Ishikawa (cell line): Measurements from ENCODE around the gene SLC24A3.

Experiments
- CEBPB ChIP-seq: IDR thresholded peaks from 2 replicates; pipeline ENCODE4 v1.6.1; 2012
- CREB1 ChIP-seq: IDR thresholded peaks from 2 replicates; pipeline ENCODE4 v1.6.1; 2012; ENCODE audit warnings: low read depth
- EGR1 ChIP-seq: IDR thresholded peaks from 2 replicates; pipeline ENCODE4 v1.6.1; 2012
- EP300 ChIP-seq: IDR thresholded peaks from 2 replicates; pipeline ENCODE4 v1.6.1; 2012; ENCODE audit warnings: borderline replicate concordance
- FOXM1 ChIP-seq: IDR thresholded peaks from 2 replicates; pipeline ENCODE4 v1.6.1; 2012; ENCODE audit warnings: low read depth, borderline replicate concordance
- NFIC ChIP-seq: IDR thresholded peaks from 2 replicates; pipeline ENCODE4 v1.6.1; 2012
- RAD21 ChIP-seq: IDR thresholded peaks from 2 replicates; pipeline ENCODE4 v1.6.1; 2012; ENCODE audit warnings: low read depth
- TAF1 ChIP-seq: IDR thresholded peaks from 2 replicates; pipeline ENCODE4 v1.6.1; 2012; ENCODE audit warnings: low read depth, mild to moderate bottlenecking
- TCF12 ChIP-seq: IDR thresholded peaks from 2 replicates; pipeline ENCODE4 v1.6.1; 2012; ENCODE audit warnings: low read depth
- TEAD4 ChIP-seq: IDR thresholded peaks from 2 replicates; pipeline ENCODE4 v1.6.1; 2012
- USF1 ChIP-seq: IDR thresholded peaks from 2 replicates; pipeline ENCODE4 v1.6.1; 2012
- YY1 ChIP-seq: IDR thresholded peaks from 2 replicates; pipeline ENCODE4 v1.6.1; 2012; ENCODE audit warnings: low read depth
- ZBTB7A ChIP-seq: IDR thresholded peaks from 2 replicates; pipeline ENCODE4 v1.6.1; 2012; ENCODE audit warnings: low read depth
- TF ChIP-seq, protein P1 (sequence below): IDR thresholded peaks from 2 replicates; pipeline ENCODE4 v1.6.1; 2012
- TF ChIP-seq, protein P2 (sequence below): IDR thresholded peaks from 2 replicates; pipeline ENCODE4 v1.6.1; 2012; ENCODE audit warnings: low read depth, mild to moderate bottlenecking

SLC24A3 gene

GRCh38 chr20:19440660-19441527 lies 228.5 kb downstream of the SLC24A3 start:
- no peak for TF ChIP-seq EGR1
- no peak for TF ChIP-seq FOXM1
- TF ChIP-seq, protein P1, sequence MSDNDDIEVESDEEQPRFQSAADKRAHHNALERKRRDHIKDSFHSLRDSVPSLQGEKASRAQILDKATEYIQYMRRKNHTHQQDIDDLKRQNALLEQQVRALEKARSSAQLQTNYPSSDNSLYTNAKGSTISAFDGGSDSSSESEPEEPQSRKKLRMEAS = no peak
- TF ChIP-seq RAD21 = no peak
- TF ChIP-seq TAF1 = no peak
- TF ChIP-seq, protein P2, sequence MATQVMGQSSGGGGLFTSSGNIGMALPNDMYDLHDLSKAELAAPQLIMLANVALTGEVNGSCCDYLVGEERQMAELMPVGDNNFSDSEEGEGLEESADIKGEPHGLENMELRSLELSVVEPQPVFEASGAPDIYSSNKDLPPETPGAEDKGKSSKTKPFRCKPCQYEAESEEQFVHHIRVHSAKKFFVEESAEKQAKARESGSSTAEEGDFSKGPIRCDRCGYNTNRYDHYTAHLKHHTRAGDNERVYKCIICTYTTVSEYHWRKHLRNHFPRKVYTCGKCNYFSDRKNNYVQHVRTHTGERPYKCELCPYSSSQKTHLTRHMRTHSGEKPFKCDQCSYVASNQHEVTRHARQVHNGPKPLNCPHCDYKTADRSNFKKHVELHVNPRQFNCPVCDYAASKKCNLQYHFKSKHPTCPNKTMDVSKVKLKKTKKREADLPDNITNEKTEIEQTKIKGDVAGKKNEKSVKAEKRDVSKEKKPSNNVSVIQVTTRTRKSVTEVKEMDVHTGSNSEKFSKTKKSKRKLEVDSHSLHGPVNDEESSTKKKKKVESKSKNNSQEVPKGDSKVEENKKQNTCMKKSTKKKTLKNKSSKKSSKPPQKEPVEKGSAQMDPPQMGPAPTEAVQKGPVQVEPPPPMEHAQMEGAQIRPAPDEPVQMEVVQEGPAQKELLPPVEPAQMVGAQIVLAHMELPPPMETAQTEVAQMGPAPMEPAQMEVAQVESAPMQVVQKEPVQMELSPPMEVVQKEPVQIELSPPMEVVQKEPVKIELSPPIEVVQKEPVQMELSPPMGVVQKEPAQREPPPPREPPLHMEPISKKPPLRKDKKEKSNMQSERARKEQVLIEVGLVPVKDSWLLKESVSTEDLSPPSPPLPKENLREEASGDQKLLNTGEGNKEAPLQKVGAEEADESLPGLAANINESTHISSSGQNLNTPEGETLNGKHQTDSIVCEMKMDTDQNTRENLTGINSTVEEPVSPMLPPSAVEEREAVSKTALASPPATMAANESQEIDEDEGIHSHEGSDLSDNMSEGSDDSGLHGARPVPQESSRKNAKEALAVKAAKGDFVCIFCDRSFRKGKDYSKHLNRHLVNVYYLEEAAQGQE = no peak
- TF ChIP-seq CREB1 = no peak
- TF ChIP-seq NFIC = no peak
- no peak for TF ChIP-seq USF1
- no peak for TF ChIP-seq EP300
- no peak for TF ChIP-seq YY1

DNA sequence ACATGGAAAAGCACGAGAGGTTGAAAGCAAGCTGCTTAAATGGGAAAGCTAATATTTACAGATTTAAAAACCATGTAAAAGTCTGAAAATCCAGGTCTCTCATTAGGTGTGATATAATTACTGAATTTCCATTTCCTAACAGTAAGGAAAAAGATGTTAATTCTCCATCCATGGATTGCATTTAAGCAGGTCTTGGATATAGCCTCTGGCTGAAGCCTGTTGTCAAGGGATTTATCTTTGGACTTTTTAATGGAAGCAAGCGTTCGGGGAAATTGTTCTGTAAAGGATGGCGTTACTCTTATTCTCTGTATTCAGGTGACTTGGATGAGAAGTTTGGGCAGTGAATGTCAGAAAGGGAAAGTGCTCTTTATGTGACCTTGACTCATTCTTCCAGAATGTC lies 233.8 kb downstream of the SLC24A3 start:
- TF ChIP-seq, protein P1 = no peak

DNA sequence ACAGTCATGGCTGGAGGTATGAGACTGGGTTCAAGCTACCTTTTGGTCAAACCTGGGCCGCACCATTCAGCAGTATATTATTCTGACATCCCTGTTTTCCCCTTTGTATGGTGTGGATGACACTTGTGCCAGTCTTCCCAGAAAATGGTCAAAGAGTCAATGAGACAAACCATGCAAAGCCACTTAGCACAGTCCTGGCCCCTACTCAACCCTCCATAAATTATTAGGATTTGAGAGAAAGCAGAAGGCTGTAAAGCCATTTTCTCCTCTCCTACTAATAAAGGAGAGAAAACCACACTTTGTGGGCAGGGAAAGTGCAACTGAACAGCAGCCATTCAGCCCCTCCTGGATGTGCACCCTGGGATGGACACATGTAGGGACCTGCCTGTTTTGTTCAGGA lies 236.2 kb downstream of the SLC24A3 start:
- no peak for TF ChIP-seq YY1
- TF ChIP-seq, protein P2 = no peak
- no peak for TF ChIP-seq CEBPB

DNA sequence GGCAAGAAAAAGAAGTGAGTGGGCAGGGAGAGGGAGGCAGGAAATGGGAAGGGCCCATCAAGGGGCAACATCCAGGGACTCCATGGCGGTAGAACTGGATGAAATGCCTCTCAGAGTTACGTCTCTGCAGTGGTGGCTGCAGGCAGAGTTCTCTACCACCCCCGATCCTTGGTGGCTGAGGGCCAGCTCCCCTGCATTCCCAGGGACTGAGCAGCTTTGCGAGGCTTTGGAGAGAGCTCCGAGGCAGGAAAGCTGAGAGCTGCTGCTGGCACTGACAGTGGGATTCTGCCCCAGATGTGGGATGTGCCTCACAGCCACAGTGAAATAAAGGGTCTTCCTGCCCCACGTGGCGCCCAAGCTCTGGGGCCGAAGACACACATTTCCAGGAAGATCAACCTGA lies 236.6 kb downstream of the SLC24A3 start:
- TF ChIP-seq, protein P1 = no peak
- TF ChIP-seq EGR1 = no peak

DNA sequence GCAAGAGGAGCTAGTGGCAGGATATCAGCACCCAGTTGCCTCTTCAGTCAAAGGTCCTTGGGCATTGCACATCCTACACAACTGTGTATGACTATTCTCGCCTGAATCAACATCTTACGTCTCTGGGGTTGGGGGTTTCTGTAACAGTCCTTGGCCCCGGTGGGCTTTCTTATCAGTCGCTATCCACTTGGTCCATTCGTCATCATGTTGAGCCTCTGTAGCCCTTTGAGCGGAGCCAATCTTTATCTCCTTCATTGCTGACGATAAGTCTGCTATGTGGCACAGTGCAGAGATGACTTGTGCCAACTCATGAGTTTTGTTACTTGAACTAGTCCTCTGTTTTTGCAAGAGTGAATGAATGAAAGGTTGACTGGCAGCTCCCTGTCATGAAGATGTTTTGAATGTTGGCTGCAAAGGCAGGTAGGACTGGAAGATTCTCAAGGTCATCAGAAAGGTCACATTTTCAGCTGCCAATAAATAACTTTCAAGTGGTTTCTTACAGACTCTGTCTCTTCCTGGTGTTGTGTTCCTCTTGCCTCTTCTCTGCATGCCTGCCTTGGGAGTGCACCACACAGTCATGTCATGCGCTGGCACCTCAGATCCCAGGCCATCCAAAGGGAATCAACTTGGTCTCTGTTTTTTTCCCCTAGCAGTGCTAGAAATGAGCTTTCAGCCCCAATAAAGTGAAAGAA lies 238.9 kb downstream of the SLC24A3 start:
- TF ChIP-seq USF1 = no peak

- TF ChIP-seq FOXM1 = no peak
- TF ChIP-seq EGR1 = no peak
- TF ChIP-seq EP300 = no peak
Measured at GRCh38 chr20:19451923-19452295, 239.5 kb downstream of the SLC24A3 start.

GRCh38 chr20:19453410-19453809 lies 241.0 kb downstream of the SLC24A3 start:
- TF ChIP-seq EP300 (no peak), NFIC (no peak), YY1 (no peak), TAF1 (no peak), ZBTB7A (no peak), TEAD4 (no peak), RAD21 (no peak), TCF12 (no peak), FOXM1 (no peak)
- TF ChIP-seq, protein P2 = no peak
